ENCODE data around the gene IBSP. TPM values are rescaled to one million over a fixed set of nuclear protein-coding genes. Genes with fewer than 3 reads are reported as not detected.

The IBSP gene
- total and polyA plus RNA-seq, 8 donors = 0.37 TPM; not detected in 7

- FAIRE-seq (no peak), DNase-seq (no peak), ATAC-seq (no peak)
- 58 to 60% methylated on average over 5 of the region's 5 CpGs for WGBS, 2 donors
- Histone ChIP-seq H3K27ac (no peak overlapping the region), H3K4me1 (peaks cover 0 to 7% (median 0%) of the 10 kb centered on the region in 3 donors), H3K9me3 (no peaks in the 10 kb centered on the region), H3K36me3 (no peaks in the 10 kb centered on the region), H3K27me3 (no peaks in the 10 kb centered on the region), H3K4me3 (no peak overlapping the region)
- TF ChIP-seq, protein P1, sequence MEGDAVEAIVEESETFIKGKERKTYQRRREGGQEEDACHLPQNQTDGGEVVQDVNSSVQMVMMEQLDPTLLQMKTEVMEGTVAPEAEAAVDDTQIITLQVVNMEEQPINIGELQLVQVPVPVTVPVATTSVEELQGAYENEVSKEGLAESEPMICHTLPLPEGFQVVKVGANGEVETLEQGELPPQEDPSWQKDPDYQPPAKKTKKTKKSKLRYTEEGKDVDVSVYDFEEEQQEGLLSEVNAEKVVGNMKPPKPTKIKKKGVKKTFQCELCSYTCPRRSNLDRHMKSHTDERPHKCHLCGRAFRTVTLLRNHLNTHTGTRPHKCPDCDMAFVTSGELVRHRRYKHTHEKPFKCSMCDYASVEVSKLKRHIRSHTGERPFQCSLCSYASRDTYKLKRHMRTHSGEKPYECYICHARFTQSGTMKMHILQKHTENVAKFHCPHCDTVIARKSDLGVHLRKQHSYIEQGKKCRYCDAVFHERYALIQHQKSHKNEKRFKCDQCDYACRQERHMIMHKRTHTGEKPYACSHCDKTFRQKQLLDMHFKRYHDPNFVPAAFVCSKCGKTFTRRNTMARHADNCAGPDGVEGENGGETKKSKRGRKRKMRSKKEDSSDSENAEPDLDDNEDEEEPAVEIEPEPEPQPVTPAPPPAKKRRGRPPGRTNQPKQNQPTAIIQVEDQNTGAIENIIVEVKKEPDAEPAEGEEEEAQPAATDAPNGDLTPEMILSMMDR (IDR thresholded peaks at IDR 0.05) = no peak
- intact Hi-C loops (cut with DNase I) = loop anchor here in 2 of 3 donors (5.0 to 10.0 kb wide), 2 partner anchors 115 to 357 kb away; no protein-coding TSS in a partner anchor
Observed at GRCh38 chr4:87857789-87858188, 58.4 kb downstream of the IBSP start.

Other genes with a start within 250 kb of the IBSP start
- not detected for gene DSPP, start 191.0 kb upstream of the IBSP start, total RNA-seq
- gene DSPP, start 191.0 kb upstream of the IBSP start, polyA plus RNA-seq = not detected
- gene DMP1, start 149.3 kb upstream of the IBSP start, total RNA-seq = not detected
- gene DMP1, start 149.3 kb upstream of the IBSP start, polyA plus RNA-seq = under 1 TPM in 1 of 2 donors, not detected in 1; 0.02 TPM
- not detected for gene MEPE, start 33.4 kb downstream of the IBSP start, total RNA-seq
- gene MEPE, start 33.4 kb downstream of the IBSP start, polyA plus RNA-seq = not detected
- gene SPP1, start 176.2 kb downstream of the IBSP start, total RNA-seq = 1,000 to 10,000 TPM in 1 of 6 donors, 100 to 1,000 TPM in 3, 10 to 100 TPM in 2; 55.4 to 1,351 (median 166) TPM
- 100 to 1,000 TPM in 1 of 2 donors, 10 to 100 TPM in 1; 78.8 to 297 TPM for gene SPP1, start 176.2 kb downstream of the IBSP start, polyA plus RNA-seq
- gene PKD2, start 208.1 kb downstream of the IBSP start, total RNA-seq = 10 to 100 TPM in 4 of 6 donors, 1 to 10 TPM in 2; 9.1 to 21.6 (median 11.5) TPM
- 10 to 100 TPM in 1 of 2 donors, 1 to 10 TPM in 1; 7.6 to 17.0 TPM for gene PKD2, start 208.1 kb downstream of the IBSP start, polyA plus RNA-seq

All from pancreas (tissue), 10 donors.